Body of pancreas (tissue), 4 donors: ENCODE data around the gene DEFB128. TPM values are rescaled to one million over a fixed set of nuclear protein-coding genes. Genes with fewer than 3 reads are reported as not detected.

Experiments used
- ATAC-seq: fragments of 150-250 bp; one replicate; pipeline ENCODE4 v1.9.1; 2016
- DNase-seq, 4 donors: peaks; one replicate each; pipeline ENCODE4 v3.0.0-alpha.2; 2019
- H3K27ac ChIP-seq, 4 donors: fragments of 200-600 bp; sonication (generic); 1 replicate in 3 of 4; 2 replicates in 1 of 4; pipeline versions ENCODE4 v1.5.1 to v1.6.1; 2016 to 2019; ENCODE audit warnings: mild to moderate bottlenecking in 1 of 4, mixed read lengths in 1 of 4, moderate library complexity in 1 of 4
- H3K27me3 ChIP-seq, 2 donors: fragments of 200-600 bp; sonication (generic); one replicate each; pipeline ENCODE4 v1.6.0; 2016; ENCODE audit warnings: mild to moderate bottlenecking in 1 of 2
- H3K36me3 ChIP-seq, 2 donors: fragments of 200-600 bp; sonication (generic); replicated peaks in 1 of 2; 2 replicates each; pipeline ENCODE4 v1.5.1; 2016; ENCODE audit warnings: low read depth in 2 of 2; ENCODE audit not compliant: insufficient read depth in 1 of 2
- H3K4me1 ChIP-seq: fragments of 200-600 bp; sonication (generic); one replicate; pipeline ENCODE4 v1.6.0; 2016
- H3K4me3 ChIP-seq, 2 donors: fragments of 200-600 bp; sonication (generic); 1 replicate in 1 of 2; 2 replicates in 1 of 2; pipeline ENCODE4 v1.5.1; 2016 to 2019
- H3K9me3 ChIP-seq, 3 donors: fragments of 200-600 bp; sonication (generic); 1 replicate in 2 of 3; 2 replicates in 1 of 3; pipeline ENCODE4 v1.5.1; 2016
- CTCF ChIP-seq, 7 experiments: fragments of 450-650 bp in 4 of 7; fragments of 200-600 bp in 3 of 7; sonication (generic) in 3 of 7; IDR thresholded peaks; one replicate each; pipeline ENCODE4 v1.5.1; 2016 to 2019; ENCODE audit warnings: antibody characterized with exemption in 7 of 7
- POLR2A ChIP-seq, 3 donors: fragments of 450-650 bp; IDR thresholded peaks; one replicate each; pipeline ENCODE4 v1.6.1; 2016; ENCODE audit warnings: antibody characterized with exemption in 3 of 3, mild to moderate bottlenecking in 2 of 3
- WGBS, 2 donors: methylation state at CpG; one replicate each; pipeline ENCODE4 v1.1.5; 2017; 5-methylcytosine and 5-hydroxymethylcytosine counted together
- intact Hi-C: fragments of 100-400 bp; cut with DNase I; formaldehyde crosslinking; loops from one replicate; pipeline ENCODE4 v1.15.1; 2023
- total RNA-seq, 2 donors: library from RNA; depleted of rRNA; stranded (reverse); fragments of >200 nt; gene quantifications; one replicate each; pipeline ENCODE4 v1.1.0, GENCODE V29; 2016

The DEFB128 gene
- not detected for total RNA-seq

GRCh38 chr20:189611-190010 is at the start of gene DEFB128:
DEFB128 (minus strand) TSS chr20:189711; CDS start chr20:189623, 88 bp downstream.
- no peak within 1 kb of the TSS for H3K4me3 ChIP-seq
- WGBS, 2 donors, result 48 to 55% methylated on average over 7 of the region's 7 CpGs

GRCh38 chr20:237929-238328 is 48.4 kb upstream of the DEFB128 start:
- no peaks in the 10 kb centered on the region for H3K9me3 ChIP-seq
- whole genome bisulfite sequencing, 2 donors, result 62 to 67% methylated on average over 3 of the region's 3 CpGs
- no peaks in the 10 kb centered on the region for H3K4me1 ChIP-seq
- no peak overlapping the region for H3K4me3 ChIP-seq
- DNase-seq (no peak), ATAC-seq (no peak)
- TF ChIP-seq CTCF (IDR thresholded peaks at IDR 0.05) (no peak), POLR2A (IDR thresholded peaks at IDR 0.05) (no peak)
- intact Hi-C loops, result no loop called here
- H3K27ac ChIP-seq, result no peak overlapping the region
- H3K27me3 ChIP-seq, result peaks cover 0 to 3% of the 10 kb centered on the region in 2 donors
- H3K36me3 ChIP-seq, result no peaks in the 10 kb centered on the region

More at GRCh38 chr20:189611-190010, at the start of gene DEFB128:
- TF ChIP-seq POLR2A (IDR thresholded peaks at IDR 0.05) (no peak), CTCF (IDR thresholded peaks at IDR 0.05) (no peak)
- Histone ChIP-seq H3K27ac (no peak within 1 kb of the TSS), H3K4me1 (no peaks in the 10 kb centered on the region), H3K27me3 (no peaks in the 10 kb centered on the region), H3K9me3 (no peaks in the 10 kb centered on the region), H3K36me3 (no peaks in the 10 kb centered on the region)
- DNase-seq (no peak), ATAC-seq (no peak)
- intact Hi-C loops, result no loop called here

- TF ChIP-seq CTCF (IDR thresholded peaks at IDR 0.05) (no peak), POLR2A (IDR thresholded peaks at IDR 0.05) (no peak)
- H3K4me3 ChIP-seq, result no peak overlapping the region
- H3K4me1 ChIP-seq, result no peaks in the 10 kb centered on the region
- peaks cover 0 to under 1% of the 10 kb centered on the region in 2 donors for H3K27me3 ChIP-seq
- DNase-seq, result peak in 1 of 4 donors; percentile 36
- intact Hi-C loops, result no loop called here
- H3K36me3 ChIP-seq, result no peaks in the 10 kb centered on the region
- WGBS, 2 donors, result 55 to 68% methylated on average over 4 of the region's 4 CpGs
- no peaks in the 10 kb centered on the region for H3K9me3 ChIP-seq
- no peak overlapping the region for H3K27ac ChIP-seq
- ATAC-seq, result no peak
Observed at GRCh38 chr20:237489-237888, 48.0 kb upstream of the DEFB128 start.

GRCh38 chr20:235891-236290 is 46.4 kb upstream of the DEFB128 start:
- Histone ChIP-seq H3K27me3 (no peaks in the 10 kb centered on the region), H3K9me3 (no peaks in the 10 kb centered on the region), H3K36me3 (no peaks in the 10 kb centered on the region), H3K4me3 (no peak overlapping the region), H3K27ac (no peak overlapping the region), H3K4me1 (no peaks in the 10 kb centered on the region)
- peak in 2 of 4 donors; percentile 14 to 24 for DNase-seq
- WGBS, 2 donors, result 43 to 56% methylated on average over 1 of the region's 1 CpG
- intact Hi-C loops, result no loop called here
- TF ChIP-seq CTCF (IDR thresholded peaks at IDR 0.05), result peak in 2 of 7 experiments; percentile 10 to 13
- TF ChIP-seq POLR2A (IDR thresholded peaks at IDR 0.05), result no peak
- ATAC-seq, result no peak

GRCh38 chr20:227439-228105 is 38.1 kb upstream of the DEFB128 start:
- no peaks in the 10 kb centered on the region for H3K9me3 ChIP-seq
- no peak overlapping the region for H3K4me3 ChIP-seq
- TF ChIP-seq CTCF (IDR thresholded peaks at IDR 0.05) (no peak), POLR2A (IDR thresholded peaks at IDR 0.05) (no peak)
- intact Hi-C loops, result no loop called here
- no peaks in the 10 kb centered on the region for H3K4me1 ChIP-seq
- H3K27me3 ChIP-seq, result no peaks in the 10 kb centered on the region
- no peak for ATAC-seq
- no peak overlapping the region for H3K27ac ChIP-seq
- WGBS, 2 donors, result 45 to 78% methylated on average over 3 of the region's 3 CpGs
- H3K36me3 ChIP-seq, result no peaks in the 10 kb centered on the region
- no peak for DNase-seq
